Activated B cell treated with CpG ODN at 0.5 μM for 24 hours (primary cell): ENCODE results near the gene ADARB1. TPM values are rescaled to one million over a fixed set of nuclear protein-coding genes. Genes with fewer than 3 reads are reported as not detected.

Source experiments
- ATAC-seq: fragments of 200-7000 bp; cut with Tn5 transposase; one replicate; pipeline ENCODE4 v1.10.0; 2021; ENCODE audit warnings: low read depth, mild to moderate bottlenecking, moderate library complexity
- CTCF ChIA-PET: fragments of 350-600 bp; sonication (Branson Sonifier 250); formaldehyde crosslinking; loops from one replicate; lab custom pipeline; 2021; ENCODE audit warnings: antibody characterized with exemption; lab: Charles Lee
- POLR2A ChIA-PET: fragments of 350-600 bp; sonication (Branson Sonifier 250); formaldehyde crosslinking; loops from one replicate; lab custom pipeline; 2021; ENCODE audit warnings: antibody characterized with exemption; lab: Charles Lee
- DNase-seq: peaks from one replicate; pipeline ENCODE4 v3.0.0; 2022
- H3K27ac Mint-ChIP-seq: one replicate; pipeline ENCODE4 v1.8.0; 2020; ENCODE audit warnings: mixed read lengths
- H3K27me3 Mint-ChIP-seq: one replicate; pipeline ENCODE4 v1.8.0; 2021; ENCODE audit warnings: mixed read lengths
- H3K36me3 Mint-ChIP-seq: one replicate; pipeline ENCODE4 v1.8.0; 2021; ENCODE audit warnings: low read depth, mixed read lengths
- H3K4me1 Mint-ChIP-seq: one replicate; pipeline ENCODE4 v1.8.0; 2021; ENCODE audit warnings: mixed read lengths
- H3K4me3 Mint-ChIP-seq: one replicate; pipeline ENCODE4 v1.8.0; 2020; ENCODE audit warnings: mild to moderate bottlenecking, mixed read lengths
- H3K9me3 Mint-ChIP-seq: one replicate; pipeline ENCODE4 v1.8.0; 2020; ENCODE audit warnings: mixed read lengths
- CTCF ChIP-seq: fragments of 200-600 bp; IDR thresholded peaks from one replicate; pipeline ENCODE4 v1.8.0; 2022; ENCODE audit warnings: antibody characterized with exemption, mild to moderate bottlenecking
- intact Hi-C: fragments of 100-400 bp; cut with micrococcal nuclease; formaldehyde crosslinking; loops from one replicate; pipeline ENCODE4 v1.15.1; 2024
- total RNA-seq: library from RNA; stranded (reverse); gene quantifications from 2 replicates; pipeline ENCODE4 v1.2.3, GENCODE V29; 2022

ADARB1 gene
- total RNA-seq, 1 donor from 2014 or later, result 22.6 TPM

- no peak for ATAC-seq
- no peak for TF ChIP-seq CTCF
- intact Hi-C loops, result no loop called here
- Mint-ChIP-seq H3K4me3 (no peak overlapping the region), H3K36me3 (peaks cover 65% of the 10 kb centered on the region), H3K4me1 (no peaks in the 10 kb centered on the region), H3K9me3 (no peaks in the 10 kb centered on the region), H3K27me3 (no peaks in the 10 kb centered on the region), H3K27ac (no peak overlapping the region)
- ChIA-PET CTCF (no interaction called here), POLR2A (no interaction called here)
- DNase-seq, result no peak
These were observed 105.3 kb downstream of the ADARB1 start for GRCh38 chr21:45179568-45180245.

GRCh38 chr21:45180246-45180599 lies 105.8 kb downstream of the ADARB1 start:
- peaks cover 70% of the 10 kb centered on the region for H3K36me3 Mint-ChIP-seq
- intact Hi-C loops, result no loop called here
- H3K4me1 Mint-ChIP-seq, result no peaks in the 10 kb centered on the region
- CTCF ChIA-PET, result no interaction called here
- ATAC-seq, result no peak
- no peaks in the 10 kb centered on the region for H3K9me3 Mint-ChIP-seq
- DNase-seq, result no peak
- no peak overlapping the region for H3K27ac Mint-ChIP-seq
- no peak overlapping the region for H3K4me3 Mint-ChIP-seq
- H3K27me3 Mint-ChIP-seq, result no peaks in the 10 kb centered on the region
- TF ChIP-seq CTCF, result no peak
- POLR2A ChIA-PET, result no interaction called here

- Mint-ChIP-seq H3K9me3 (peaks cover 11% of the 10 kb centered on the region), H3K27ac (no peak overlapping the region), H3K27me3 (no peaks in the 10 kb centered on the region), H3K4me1 (no peaks in the 10 kb centered on the region), H3K4me3 (no peak overlapping the region), H3K36me3 (peaks cover 73% of the 10 kb centered on the region)
- ChIA-PET CTCF (interaction anchor here (0.9 kb wide), 1 partner anchor 43 kb away, joined by 3 read pairs; no protein-coding TSS in a partner anchor), POLR2A (no interaction called here)
- DNase-seq (no peak), ATAC-seq (no peak)
- TF ChIP-seq CTCF, result no peak
- intact Hi-C loops, result no loop called here
These were observed 108.6 kb downstream of the ADARB1 start for GRCh38 chr21:45182958-45183357.

GRCh38 chr21:45183852-45184251 lies 109.5 kb downstream of the ADARB1 start:
- Mint-ChIP-seq H3K27ac (no peak overlapping the region), H3K4me1 (no peaks in the 10 kb centered on the region), H3K36me3 (peaks cover 79% of the 10 kb centered on the region), H3K4me3 (no peak overlapping the region), H3K27me3 (no peaks in the 10 kb centered on the region), H3K9me3 (peaks cover 16% of the 10 kb centered on the region)
- TF ChIP-seq CTCF, result no peak
- POLR2A ChIA-PET, result no interaction called here
- intact Hi-C loops, result no loop called here
- no peak for DNase-seq
- ATAC-seq, result no peak
- CTCF ChIA-PET, result no interaction called here

- intact Hi-C loops, result no loop called here
- ATAC-seq (no peak), DNase-seq (no peak)
- ChIA-PET POLR2A (interaction anchor here (0.7 kb wide), 1 partner anchor 12 kb away, joined by 10 read pairs; no protein-coding TSS in a partner anchor), CTCF (no interaction called here)
- Mint-ChIP-seq H3K27ac (no peak overlapping the region), H3K36me3 (peaks cover 86% of the 10 kb centered on the region), H3K4me3 (no peak overlapping the region), H3K4me1 (no peaks in the 10 kb centered on the region), H3K9me3 (peaks cover 23% of the 10 kb centered on the region), H3K27me3 (no peaks in the 10 kb centered on the region)
- no peak for TF ChIP-seq CTCF
These were observed 110.5 kb downstream of the ADARB1 start for GRCh38 chr21:45184869-45185268.
